A673 (cell line): ENCODE data around the gene TUBA4B.

Source experiments
- CTCF ChIP-seq: fragments of 300-800, 200-600 bp; sonication (generic); conservative IDR thresholded peaks from 2 replicates; pipeline ENCODE4 v1.5.1; 2017; ENCODE audit warnings: low read depth, mild to moderate bottlenecking, antibody characterized with exemption, low read length, moderate library complexity, mixed read lengths
- EZH2 ChIP-seq: fragments of 200-600 bp; sonication (generic); IDR thresholded peaks from 2 replicates; pipeline ENCODE4 v1.6.1; 2017; ENCODE audit warnings: borderline replicate concordance, low read depth, mild to moderate bottlenecking, mixed read lengths, antibody characterized with exemption, low read length; ENCODE audit not compliant: poor library complexity, severe bottlenecking

DNA sequence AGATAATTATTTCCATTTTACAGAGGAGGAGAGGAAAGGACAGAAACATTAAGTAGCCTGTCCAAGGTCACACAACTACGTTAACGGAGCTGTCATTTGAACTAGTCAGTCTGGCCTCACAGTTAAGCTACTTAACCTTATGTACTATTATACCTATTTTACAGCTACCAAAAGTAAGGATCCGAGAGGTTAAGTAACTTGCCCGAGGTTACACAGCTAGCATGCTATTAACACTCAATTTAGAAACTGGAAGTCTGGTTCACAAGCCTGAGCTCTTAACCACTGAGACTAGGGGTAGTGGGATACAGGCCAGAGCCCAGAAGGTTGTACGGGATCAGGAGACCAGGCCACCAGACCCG, 8.3 kb upstream of the TUBA4B start:
- no peak for TF ChIP-seq CTCF
- no peak for TF ChIP-seq EZH2
